ENCODE measurements around the gene TCAP.

The TCAP gene

GRCh38 chr17:39666231-39666600, 1.1 kb downstream of the TCAP start:
- no peak for DNase-seq (ENCODE audit: extremely low read depth in 1 of 2, low read depth in 1 of 2)

GRCh38 chr17:39666601-39667261, 1.6 kb downstream of the TCAP start:
- no peak for DNase-seq (ENCODE audit: extremely low read depth in 1 of 2, low read depth in 1 of 2)

GRCh38 chr17:39667262-39667944, 2.3 kb downstream of the TCAP start:
- no peak for DNase-seq (ENCODE audit: extremely low read depth in 1 of 2, low read depth in 1 of 2)

GRCh38 chr17:39667945-39668924, 3.1 kb downstream of the TCAP start, which contains the start of gene PNMT:
PNMT (plus strand) TSS chr17:39668453; CDS start chr17:39668476, 23 bp downstream.
- DNase-seq (ENCODE audit: extremely low read depth in 1 of 2, low read depth in 1 of 2) = peak in 1 of 2 donors; percentile 55

- DNase-seq (ENCODE audit: extremely low read depth in 1 of 2, low read depth in 1 of 2) = no peak
These were observed 5.0 kb downstream of the TCAP start for GRCh38 chr17:39669897-39670735.

- DNase-seq (ENCODE audit: extremely low read depth in 1 of 2, low read depth in 1 of 2) = no peak
These were observed 5.6 kb downstream of the TCAP start for GRCh38 chr17:39670746-39671145.

GRCh38 chr17:39671651-39672521, 6.7 kb downstream of the TCAP start:
- no peak for DNase-seq (ENCODE audit: extremely low read depth in 1 of 2, low read depth in 1 of 2)

- no peak for DNase-seq (ENCODE audit: extremely low read depth in 1 of 2, low read depth in 1 of 2)
These were observed 7.6 kb downstream of the TCAP start for GRCh38 chr17:39672522-39673334.

- no peak for DNase-seq (ENCODE audit: extremely low read depth in 1 of 2, low read depth in 1 of 2)
These were observed 8.4 kb downstream of the TCAP start for GRCh38 chr17:39673335-39674081.

- DNase-seq (ENCODE audit: extremely low read depth in 1 of 2, low read depth in 1 of 2) = no peak
These were observed 9.0 kb downstream of the TCAP start for GRCh38 chr17:39674179-39674578.

GRCh38 chr17:39674702-39675389, 9.7 kb downstream of the TCAP start:
- no peak for DNase-seq (ENCODE audit: extremely low read depth in 1 of 2, low read depth in 1 of 2)

GRCh38 chr17:39675390-39676082, 10.4 kb downstream of the TCAP start:
- DNase-seq (ENCODE audit: extremely low read depth in 1 of 2, low read depth in 1 of 2) = no peak

GRCh38 chr17:39676198-39676819, 11.2 kb downstream of the TCAP start:
- DNase-seq (ENCODE audit: extremely low read depth in 1 of 2, low read depth in 1 of 2) = peak in 1 of 2 donors; percentile 29

- DNase-seq (ENCODE audit: extremely low read depth in 1 of 2, low read depth in 1 of 2) = no peak
These were observed 11.9 kb downstream of the TCAP start for GRCh38 chr17:39677072-39677471.

- DNase-seq (ENCODE audit: extremely low read depth in 1 of 2, low read depth in 1 of 2) = no peak
These were observed 12.6 kb downstream of the TCAP start for GRCh38 chr17:39677542-39678339.

Data from stimulated activated CD8-positive, alpha-beta memory T cell treated with anti-CD3 and anti-CD28 coated beads, Interleukin-7, amount 100 ng/mL, for 48 hours (primary cell).